GM19240 (cell line): ENCODE results near the gene SETD1A.
A peak's percentile ranks its signal among the peaks of the same experiment; 100 is the strongest.

Experiments used
- DNase-seq: peaks from one replicate; pipeline ENCODE4 v3.0.0; 2011; ENCODE audit warnings: low spot score; ENCODE audit not compliant: insufficient read length

The SETD1A gene

DNA sequence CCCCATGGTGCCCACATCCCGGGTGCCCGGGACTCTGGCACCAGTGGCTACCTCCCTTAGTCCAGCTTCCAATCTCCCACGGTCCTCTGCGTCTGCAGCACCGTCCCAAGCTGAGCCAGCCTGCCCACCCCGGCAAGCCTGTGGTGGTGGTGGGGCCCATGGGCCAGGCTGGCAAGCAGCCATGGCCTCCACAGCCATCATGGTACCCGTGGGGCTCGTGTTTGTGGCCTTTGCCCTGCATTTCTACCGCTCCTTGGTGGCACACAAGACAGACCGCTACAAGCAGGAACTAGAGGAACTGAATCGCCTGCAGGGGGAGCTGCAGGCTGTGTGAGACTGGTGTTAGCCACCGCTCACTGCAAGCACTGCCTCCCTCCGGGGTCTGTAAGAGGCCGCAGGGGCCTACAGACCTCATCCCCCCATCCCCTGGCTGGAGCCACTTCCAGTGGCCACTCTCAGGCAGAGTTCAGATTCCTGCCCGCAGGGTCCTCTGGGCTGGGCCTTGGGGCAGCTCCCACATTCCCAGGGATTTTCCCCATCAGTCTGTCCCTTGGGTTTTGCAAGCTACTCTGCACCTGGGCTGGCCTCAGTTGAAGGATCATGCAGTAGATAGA is 3.9 kb upstream of the SETD1A start:
- no peak for DNase-seq

DNA sequence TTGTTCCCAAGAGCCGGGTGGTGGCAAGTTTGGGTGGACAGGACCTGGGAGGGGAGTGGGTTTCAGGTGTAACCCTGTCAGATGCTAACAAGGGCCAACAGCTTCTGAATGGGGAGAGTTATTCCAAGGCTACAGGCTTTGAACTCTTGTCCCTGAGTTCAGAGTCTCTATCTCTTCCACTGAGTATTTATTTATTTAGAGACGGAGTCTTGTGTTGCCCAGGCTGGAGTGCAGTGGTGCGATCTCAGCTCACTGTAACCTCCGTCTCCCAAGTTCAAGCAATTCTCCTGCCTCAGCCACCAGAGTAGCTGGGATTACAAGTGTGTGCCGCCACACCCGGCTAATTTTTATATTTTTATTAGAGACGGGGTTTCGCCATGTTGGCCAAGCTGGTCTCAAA is 2.6 kb upstream of the SETD1A start:
- DNase-seq, result no peak

DNA sequence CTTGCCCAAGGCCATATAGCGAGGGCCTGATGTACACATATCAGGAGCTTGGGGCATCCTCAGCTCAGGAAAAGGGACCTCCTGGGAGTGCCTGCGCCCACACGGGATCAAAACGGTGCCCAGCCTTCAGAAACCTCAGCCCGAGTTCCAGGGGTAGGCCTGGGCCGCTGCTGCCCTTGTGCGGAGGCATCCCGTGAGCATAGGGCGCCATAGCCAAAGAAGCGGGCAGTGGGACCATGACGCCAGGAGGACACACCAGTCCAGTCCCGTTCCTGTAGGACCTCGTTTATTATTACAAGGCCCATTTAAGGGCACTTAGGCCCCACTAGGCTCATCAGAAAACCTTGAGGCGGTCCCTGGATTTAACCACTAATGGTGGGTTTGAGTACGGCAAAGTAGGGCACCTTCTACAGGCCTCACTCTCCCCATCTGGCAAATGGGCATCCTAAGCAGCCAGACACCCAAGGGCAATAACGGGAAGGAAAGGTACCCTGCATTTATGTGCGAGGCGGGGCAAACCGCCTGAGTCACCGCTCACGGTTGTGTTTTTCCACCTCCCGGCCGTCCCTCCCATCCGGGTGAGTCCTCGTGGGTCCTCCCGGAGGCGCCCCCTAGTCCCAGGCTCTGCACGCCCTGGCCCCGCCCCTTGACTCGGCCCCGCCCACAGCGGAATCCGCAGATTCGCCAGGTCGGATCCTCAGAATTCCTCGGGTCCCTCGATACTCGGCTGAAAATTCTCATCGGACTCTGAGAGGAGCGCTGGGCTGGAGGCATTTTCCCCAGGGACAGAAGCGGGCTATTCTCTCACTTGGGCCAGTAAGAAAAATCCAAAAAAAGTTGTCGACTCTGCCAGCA is 726 bp upstream of the SETD1A start:
- DNase-seq, result peak; percentile 70

DNA sequence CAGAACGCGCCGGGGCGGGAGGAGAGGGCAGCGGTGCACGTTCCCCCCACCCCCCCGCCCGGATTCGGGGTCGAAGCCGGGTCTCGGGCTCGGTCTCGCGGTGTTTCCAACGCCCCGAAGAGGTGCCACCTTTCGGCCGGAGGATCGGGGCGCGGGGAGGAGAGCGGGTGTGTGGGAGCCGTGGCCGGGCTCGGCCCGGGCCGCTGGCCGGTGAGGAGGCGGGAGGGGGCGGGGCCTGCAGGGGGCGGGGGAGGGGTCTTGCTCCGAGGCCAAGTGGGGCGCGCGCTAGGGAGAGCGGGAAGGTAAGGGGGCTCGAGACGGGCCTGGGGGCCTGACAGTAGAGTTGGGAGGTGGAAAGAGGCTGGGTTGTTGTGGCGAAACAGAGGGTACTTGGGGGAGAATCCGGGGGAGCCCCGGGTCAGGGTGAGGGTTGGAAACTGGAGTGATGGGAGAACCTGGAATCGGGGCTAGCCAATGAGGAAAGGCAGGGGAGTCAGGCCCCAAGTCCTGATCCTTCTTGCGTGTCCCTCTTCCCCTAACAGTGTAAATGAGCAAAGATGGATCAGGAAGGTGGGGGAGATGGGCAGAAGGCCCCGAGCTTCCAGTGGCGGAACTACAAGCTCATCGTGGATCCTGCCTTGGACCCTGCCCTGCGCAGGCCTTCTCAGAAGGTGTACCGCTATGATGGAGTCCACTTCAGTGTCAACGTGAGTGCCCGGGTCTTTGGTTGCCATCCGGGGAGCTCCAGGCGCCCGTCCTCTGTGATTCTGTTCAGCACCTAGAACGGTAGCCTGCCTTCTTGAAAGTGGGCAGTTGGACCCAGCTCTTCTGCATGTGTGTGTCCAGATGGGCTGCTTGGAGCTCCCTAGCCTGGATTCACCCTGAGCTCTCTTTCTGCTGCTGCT is 873 bp downstream of the SETD1A start:
- DNase-seq, result peak; percentile 79

DNA sequence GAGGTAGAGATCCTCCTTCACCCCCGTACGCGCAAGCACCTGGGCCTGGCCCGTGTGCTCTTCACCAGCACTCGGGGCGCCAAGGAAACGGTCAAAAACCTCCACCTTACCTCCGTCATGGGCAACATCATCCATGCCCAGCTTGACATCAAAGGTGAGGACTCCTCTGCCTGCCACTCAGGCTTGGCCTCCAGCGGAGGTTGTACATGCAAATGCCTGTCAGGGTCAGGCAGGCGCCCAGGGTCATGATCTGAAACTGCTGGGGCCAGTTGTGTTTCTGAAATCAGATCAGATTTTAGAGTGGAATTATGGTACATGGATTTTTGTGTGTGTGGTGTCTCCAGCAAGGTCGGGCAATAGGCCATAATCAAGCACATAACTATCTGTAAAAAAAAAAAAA is 3.8 kb downstream of the SETD1A start:
- DNase-seq, result no peak

DNA sequence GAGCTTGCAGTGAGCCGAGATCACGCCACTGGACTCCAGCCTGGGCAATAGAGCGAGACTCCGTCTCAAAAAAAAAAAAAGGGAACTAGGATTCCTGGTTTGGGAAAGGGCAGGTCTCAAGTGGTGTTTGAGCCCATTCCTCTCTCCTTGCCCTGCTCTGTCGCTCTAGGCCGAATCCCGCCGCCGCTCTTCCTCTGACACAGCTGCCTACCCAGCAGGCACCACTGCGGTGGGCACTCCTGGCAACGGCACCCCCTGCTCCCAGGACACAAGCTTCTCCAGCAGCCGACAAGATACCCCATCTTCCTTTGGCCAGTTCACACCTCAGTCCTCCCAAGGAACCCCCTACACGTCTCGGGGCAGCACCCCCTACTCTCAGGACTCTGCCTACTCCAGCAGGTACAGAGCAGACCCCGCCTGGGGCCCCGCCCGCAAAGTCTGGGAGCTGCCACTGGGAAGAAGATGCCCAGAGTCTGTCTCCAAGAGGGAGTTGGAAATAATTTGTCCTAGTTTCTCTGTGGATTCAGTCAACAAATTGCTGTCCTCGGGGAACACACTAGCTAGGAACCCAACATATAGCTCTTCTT is 6.5 kb downstream of the SETD1A start:
- no peak for DNase-seq

DNA sequence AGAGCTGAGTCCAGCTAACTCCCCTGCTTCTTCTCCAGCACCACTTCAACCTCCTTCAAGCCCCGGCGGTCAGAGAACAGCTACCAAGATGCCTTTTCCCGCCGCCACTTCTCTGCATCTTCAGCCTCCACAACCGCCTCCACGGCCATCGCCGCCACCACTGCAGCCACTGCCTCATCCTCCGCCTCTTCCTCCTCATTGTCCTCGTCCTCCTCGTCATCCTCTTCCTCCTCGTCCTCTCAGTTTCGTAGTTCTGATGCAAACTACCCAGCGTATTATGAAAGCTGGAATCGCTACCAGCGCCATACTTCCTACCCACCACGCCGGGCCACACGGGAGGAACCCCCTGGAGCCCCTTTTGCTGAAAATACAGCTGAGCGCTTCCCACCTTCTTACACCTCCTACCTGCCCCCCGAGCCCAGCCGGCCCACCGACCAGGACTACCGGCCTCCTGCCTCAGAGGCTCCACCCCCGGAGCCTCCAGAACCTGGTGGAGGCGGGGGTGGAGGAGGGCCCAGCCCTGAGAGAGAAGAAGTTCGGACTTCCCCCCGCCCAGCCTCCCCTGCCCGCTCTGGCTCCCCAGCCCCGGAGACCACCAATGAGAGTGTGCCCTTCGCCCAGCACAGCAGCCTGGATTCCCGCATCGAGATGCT is 7.1 kb downstream of the SETD1A start:
- DNase-seq, result no peak

DNA sequence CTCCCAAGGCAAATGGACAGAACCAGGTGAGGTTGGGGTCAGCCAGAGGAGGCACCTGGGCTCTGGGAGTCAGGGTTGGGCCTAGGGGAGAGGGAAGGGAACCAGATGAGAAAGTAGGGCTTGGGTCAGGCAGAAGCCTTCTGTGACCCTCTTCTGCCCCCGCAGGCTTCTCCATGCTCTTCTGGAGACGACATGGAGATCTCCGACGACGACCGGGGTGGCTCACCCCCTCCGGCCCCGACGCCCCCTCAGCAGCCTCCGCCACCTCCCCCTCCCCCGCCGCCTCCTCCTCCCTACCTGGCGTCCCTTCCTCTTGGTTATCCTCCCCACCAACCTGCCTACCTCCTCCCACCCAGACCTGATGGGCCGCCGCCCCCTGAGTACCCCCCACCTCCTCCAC is 7.9 kb downstream of the SETD1A start:
- no peak for DNase-seq

DNA sequence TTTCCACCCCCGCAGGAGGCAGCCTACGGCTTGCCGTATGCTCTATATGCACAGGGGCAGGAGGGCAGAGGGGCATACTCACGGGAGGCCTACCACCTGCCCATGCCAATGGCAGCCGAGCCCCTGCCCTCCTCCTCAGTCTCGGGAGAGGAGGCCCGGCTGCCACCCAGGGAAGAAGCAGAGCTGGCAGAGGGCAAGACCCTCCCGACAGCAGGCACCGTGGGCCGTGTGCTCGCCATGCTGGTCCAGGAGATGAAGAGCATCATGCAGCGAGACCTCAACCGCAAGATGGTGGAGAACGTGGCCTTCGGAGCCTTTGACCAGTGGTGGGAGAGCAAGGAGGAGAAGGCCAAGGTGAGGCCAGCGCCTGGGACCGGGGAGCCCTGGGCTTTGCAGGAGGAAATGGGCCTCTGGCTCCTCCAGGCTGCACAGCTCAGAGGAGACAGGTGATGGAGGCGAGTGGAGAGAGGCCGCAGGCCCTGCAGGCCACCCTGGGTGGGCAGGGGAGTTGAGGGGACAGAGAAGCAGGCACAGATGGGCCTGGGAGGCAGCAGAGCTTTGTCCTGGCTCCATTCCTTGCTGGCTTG is 8.6 kb downstream of the SETD1A start:
- DNase-seq, result no peak

DNA sequence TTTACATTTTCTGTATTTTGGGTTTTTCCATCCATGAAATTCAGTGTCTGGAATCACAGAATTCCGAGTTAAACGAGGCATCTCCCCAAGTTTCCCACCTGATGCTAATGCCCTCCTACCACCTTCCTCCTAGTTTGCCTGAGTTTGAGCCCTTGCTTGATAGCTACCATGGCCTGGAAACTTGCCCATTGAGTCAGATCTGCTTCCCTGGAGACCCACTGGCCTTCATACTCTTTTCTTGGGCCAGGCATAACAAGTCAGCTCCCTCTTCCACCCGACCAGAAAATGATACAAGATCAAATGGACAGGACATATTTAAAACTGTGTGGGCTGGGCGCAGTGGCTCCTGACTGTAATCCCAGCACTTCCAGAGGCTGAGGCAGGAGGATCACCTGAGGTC is 10.2 kb downstream of the SETD1A start:
- no peak for DNase-seq

DNA sequence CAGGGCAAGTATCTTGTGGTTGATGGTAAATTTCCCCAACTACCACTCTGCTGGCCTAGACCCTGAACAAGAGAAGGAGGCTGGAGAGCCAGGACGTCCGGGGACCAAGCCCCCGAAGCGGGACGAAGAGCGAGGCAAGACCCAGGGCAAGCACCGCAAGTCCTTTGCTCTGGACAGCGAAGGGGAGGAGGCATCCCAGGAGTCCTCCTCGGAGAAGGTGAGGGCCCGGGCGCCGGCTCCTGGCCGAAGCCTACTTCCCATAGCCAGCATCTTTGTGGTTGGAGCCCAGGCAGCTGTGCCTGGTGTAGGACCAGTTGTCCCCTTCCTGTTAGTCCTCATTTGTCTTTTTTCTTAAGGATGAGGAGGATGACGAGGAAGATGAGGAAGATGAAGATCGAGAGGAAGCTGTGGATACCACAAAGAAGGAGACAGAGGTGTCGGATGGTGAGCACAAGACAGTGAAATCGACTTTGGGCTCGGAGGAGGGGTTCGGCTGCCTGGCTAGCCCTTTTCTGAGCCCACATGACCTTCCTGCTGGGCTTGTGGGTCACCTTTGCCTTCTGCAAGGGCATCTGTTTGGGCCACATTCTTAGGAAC is 11.8 kb downstream of the SETD1A start:
- DNase-seq, result no peak

DNA sequence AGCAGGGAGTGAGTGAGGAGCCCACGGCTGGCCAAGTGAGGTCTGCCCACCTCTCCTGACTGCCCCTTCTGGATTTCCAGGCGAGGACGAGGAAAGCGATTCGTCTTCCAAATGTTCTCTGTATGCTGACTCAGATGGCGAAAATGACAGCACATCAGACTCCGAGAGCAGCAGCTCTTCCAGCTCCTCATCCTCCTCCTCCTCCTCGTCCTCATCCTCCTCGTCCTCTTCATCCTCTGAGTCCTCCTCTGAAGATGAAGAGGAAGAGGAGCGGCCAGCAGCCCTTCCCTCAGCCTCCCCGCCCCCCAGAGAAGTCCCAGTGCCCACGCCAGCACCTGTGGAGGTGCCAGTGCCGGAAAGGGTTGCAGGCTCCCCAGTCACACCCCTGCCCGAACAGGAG is 13.7 kb downstream of the SETD1A start:
- no peak for DNase-seq

DNA sequence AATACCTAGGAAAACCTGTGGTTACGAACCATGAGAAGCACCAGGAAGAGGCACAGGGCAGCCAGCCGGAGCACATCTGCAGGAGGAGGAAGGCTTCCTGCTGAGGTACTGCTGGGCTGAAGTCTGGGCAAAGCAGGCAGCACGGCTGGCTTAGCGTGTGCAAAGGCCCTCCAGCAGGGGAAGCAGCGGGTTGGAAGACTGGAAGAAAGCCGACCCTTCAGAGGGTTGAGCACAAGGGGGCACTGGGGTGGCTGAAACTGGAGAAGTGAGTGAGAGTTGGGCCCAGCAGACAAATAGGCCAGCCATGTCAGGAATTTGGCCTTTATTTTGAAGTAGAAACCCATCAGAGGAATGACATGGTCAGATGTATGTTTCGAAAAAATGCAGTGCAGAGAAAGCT is 15.3 kb downstream of the SETD1A start:
- no peak for DNase-seq

DNA sequence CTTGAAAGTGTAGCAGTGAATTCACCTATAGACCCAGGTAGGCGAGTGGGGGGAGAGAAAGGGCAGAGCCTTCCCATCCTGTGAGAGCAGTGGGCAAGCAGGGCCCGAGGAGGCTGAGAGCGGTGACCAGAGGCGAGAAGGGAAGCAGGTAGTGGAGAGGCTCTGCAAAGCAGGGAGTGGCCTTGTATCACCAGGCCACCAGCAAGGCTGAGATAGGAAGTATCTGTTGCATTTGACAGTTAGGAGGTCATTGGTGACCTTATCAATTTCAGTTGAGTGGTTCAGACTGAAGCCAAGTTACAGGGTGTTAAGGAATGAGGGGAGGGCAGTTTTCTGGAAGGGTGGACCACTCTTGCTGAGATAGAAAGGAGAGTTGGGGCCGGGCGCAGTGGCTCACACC is 16.8 kb downstream of the SETD1A start:
- no peak for DNase-seq

DNA sequence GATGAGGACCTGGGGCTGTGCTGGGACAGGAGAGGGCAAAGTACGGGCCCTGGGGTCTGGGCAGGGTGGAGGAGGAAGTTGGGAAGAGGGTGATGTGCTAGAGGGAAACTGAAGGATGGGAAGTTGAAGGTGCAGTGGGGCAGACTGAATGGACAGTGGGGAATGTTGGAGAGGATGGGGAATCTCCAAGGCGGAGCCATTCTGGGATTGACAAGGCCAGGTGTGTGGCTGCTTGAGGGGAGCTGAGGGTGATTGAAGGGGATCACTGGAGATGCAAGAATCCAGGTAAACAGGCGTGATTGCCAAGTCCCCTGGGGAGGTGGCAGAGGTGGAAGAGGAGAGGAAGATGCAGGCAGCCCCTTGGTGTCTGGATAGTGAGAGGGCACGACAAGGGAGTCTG is 18.9 kb downstream of the SETD1A start:
- no peak for DNase-seq

DNA sequence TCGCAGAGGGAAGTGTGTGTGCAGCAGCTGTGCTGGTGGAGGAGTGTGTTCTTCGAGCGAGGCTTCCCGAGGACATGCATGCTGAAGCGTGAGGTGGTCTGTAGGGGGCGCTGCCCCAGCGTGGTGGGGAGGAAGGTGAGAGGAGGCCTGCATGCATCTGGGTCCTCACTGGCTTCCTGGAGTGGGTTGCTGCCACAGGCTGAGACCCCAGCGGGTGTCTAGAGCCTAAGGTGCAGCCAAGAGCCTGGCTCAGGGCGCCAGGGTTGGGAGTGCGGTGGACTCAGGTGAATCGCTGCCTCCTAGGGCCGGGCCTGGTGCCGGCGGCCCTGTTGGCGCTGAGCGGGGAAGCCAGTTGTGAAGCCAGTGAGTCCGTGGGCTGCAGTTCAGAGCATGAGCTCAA is 19.9 kb downstream of the SETD1A start:
- DNase-seq, result no peak

DNA sequence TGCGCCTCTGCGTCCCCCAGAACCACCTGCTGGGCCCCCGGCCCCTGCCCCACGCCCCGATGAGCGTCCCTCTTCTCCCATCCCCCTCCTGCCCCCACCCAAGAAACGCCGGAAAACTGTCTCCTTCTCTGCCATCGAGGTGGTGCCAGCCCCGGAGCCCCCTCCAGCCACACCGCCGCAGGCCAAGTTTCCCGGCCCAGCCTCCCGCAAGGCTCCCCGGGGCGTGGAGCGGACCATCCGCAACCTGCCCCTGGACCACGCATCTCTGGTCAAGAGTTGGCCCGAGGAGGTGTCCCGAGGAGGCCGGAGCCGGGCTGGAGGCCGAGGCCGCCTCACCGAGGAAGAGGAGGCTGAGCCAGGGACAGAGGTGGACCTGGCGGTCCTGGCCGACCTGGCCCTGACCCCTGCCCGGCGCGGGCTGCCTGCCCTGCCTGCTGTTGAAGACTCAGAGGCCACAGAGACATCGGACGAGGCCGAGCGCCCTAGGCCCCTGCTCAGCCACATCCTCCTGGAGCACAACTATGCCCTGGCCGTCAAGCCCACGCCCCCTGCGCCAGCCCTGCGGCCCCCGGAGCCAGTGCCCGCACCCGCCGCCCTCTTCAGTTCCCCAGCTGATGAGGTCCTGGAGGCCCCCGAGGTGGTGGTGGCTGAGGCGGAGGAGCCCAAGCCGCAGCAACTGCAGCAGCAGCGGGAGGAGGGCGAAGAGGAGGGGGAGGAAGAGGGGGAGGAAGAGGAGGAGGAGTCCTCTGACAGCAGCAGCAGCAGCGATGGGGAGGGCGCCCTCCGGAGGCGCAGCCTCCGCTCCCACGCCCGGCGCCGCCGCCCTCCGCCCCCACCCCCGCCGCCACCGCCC is 21.8 kb downstream of the SETD1A start:
- no peak for DNase-seq

DNA sequence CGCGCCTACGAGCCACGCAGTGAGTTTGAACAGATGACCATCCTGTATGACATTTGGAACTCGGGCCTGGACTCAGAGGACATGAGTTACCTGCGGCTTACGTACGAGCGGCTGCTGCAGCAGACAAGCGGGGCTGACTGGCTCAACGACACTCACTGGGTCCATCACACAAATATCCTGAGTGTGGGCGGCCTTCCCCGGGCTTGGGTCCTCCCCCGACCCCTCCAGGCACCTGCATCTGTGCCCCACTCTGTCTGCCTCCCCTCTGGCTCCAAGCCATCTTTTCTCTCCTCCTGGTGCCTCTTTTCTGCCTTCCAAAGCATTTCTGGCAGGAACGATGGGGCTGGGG is 22.4 kb downstream of the SETD1A start:
- DNase-seq, result no peak

DNA sequence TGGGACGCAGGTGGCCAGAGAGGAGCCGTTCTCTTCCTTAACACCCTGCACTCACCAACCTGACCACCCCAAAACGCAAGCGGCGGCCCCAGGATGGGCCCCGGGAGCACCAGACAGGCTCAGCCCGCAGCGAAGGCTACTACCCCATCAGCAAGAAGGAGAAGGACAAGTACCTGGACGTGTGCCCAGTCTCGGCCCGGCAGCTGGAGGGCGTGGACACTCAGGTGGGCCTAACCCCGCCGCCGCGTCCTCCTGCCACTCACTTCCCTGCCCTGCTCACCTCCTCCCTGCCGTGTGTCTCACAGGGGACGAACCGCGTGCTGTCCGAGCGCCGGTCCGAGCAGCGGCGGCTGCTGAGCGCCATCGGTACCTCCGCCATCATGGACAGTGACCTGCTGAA is 22.9 kb downstream of the SETD1A start:
- DNase-seq, result no peak

DNA sequence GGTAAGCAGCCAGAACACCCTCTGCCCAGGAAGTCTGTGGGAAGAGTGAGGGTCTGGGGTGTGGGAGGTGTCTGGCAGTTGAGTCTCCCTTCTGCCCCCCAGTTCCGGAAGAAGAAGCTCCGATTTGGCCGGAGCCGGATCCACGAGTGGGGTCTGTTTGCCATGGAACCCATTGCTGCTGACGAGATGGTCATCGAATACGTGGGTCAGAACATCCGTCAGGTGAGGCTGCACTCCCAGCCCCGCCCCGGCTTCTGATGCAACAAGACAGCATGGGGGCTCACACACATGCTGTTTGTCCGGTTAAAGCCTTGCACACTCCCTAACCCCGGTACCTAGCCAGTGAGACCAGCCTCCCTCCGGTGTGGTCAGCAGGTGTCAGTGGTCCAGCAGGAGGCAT is 23.4 kb downstream of the SETD1A start:
- DNase-seq, result no peak
